KBM-7 (cell line): ENCODE measurements around the gene UBE2F.
"Not testable (repeated sequence)": the region's sequence is repeated elsewhere in the genome, so short reads cannot be mapped to it uniquely, and the experiment has no call there.

ENCODE experiments used
- DNase-seq: peaks from one replicate; pipeline ENCODE4 v3.0.0-alpha.2; 2015
- in situ Hi-C: fragments of 300-500 bp; cut with MboI; formaldehyde crosslinking; loops from 2 replicates; pipeline ENCODE4 v1.14.3; 2020; ENCODE audit warnings: low sequenced_read_pairs, low pct_unique_long_range_greater_than_20kb, mixed read lengths

Gene UBE2F

GRCh38 chr2:238061315-238062202, 94.7 kb downstream of the UBE2F start:
- peak; percentile 51 for DNase-seq
- in situ Hi-C loops, result no loop called here

GRCh38 chr2:238063414-238064189, 96.8 kb downstream of the UBE2F start:
- DNase-seq, result no peak
- in situ Hi-C loops, result no loop called here

GRCh38 chr2:238064376-238064775, 97.6 kb downstream of the UBE2F start:
- in situ Hi-C loops, result no loop called here
- DNase-seq, result no peak

- in situ Hi-C loops, result no loop called here
- no peak for DNase-seq
These were observed 98.4 kb downstream of the UBE2F start for GRCh38 chr2:238065071-238065846.

GRCh38 chr2:238066218-238066617, 99.4 kb downstream of the UBE2F start:
- in situ Hi-C loops, result no loop called here
- no peak for DNase-seq

GRCh38 chr2:238066718-238067117, 99.9 kb downstream of the UBE2F start:
- in situ Hi-C loops, DNase-seq: not testable (repeated sequence)

GRCh38 chr2:238067939-238068338, 101.1 kb downstream of the UBE2F start:
- in situ Hi-C loops, result no loop called here
- no peak for DNase-seq

GRCh38 chr2:238069021-238069709, 102.4 kb downstream of the UBE2F start:
- DNase-seq, result no peak
- in situ Hi-C loops, result no loop called here

GRCh38 chr2:238069877-238070276, 103.1 kb downstream of the UBE2F start:
- in situ Hi-C loops, result no loop called here
- DNase-seq, result no peak

- DNase-seq, result no peak
- in situ Hi-C loops, result no loop called here
These were observed 108.6 kb downstream of the UBE2F start for GRCh38 chr2:238075397-238075796.

- no peak for DNase-seq
- in situ Hi-C loops, result no loop called here
These were observed 110.5 kb downstream of the UBE2F start for GRCh38 chr2:238077292-238077691.

GRCh38 chr2:238079874-238080327, 113.1 kb downstream of the UBE2F start:
- in situ Hi-C loops, result no loop called here
- DNase-seq, result no peak

- in situ Hi-C loops, result no loop called here
- DNase-seq, result no peak
These were observed 113.7 kb downstream of the UBE2F start for GRCh38 chr2:238080518-238080917.

GRCh38 chr2:238081150-238081549, 114.3 kb downstream of the UBE2F start:
- in situ Hi-C loops, result no loop called here
- DNase-seq, result no peak

- DNase-seq, result no peak
- in situ Hi-C loops, result no loop called here
These were observed 114.7 kb downstream of the UBE2F start for GRCh38 chr2:238081561-238081960.

- in situ Hi-C loops, result no loop called here
- DNase-seq, result no peak
These were observed 115.3 kb downstream of the UBE2F start for GRCh38 chr2:238082151-238082550.

GRCh38 chr2:238082827-238083226, 116.0 kb downstream of the UBE2F start:
- in situ Hi-C loops, result no loop called here
- no peak for DNase-seq

- no peak for DNase-seq
- in situ Hi-C loops, result no loop called here
These were observed 117.1 kb downstream of the UBE2F start for GRCh38 chr2:238083919-238084318.

- in situ Hi-C loops, result no loop called here
These were observed 117.9 kb downstream of the UBE2F start for GRCh38 chr2:238084761-238085160.

More at GRCh38 chr2:238084761-238085160, 117.9 kb downstream of the UBE2F start:
- no peak for DNase-seq
